D721Med (cell line): ENCODE results near the gene FBXO30.

Source experiments
- DNase-seq: peaks from one replicate; pipeline ENCODE4 v3.0.0; 2011; ENCODE audit warnings: low spot score; ENCODE audit not compliant: insufficient read length
- FAIRE-seq: peaks from 2 replicates; lab custom pipeline; 2011; peaks lifted over from hg19 to GRCh38; lab: Jason Lieb, UNC
- CTCF ChIP-seq: IDR thresholded peaks from 2 replicates; pipeline ENCODE4 v1.5.1; 2012; ENCODE audit warnings: mild to moderate bottlenecking, control low read depth; ENCODE audit not compliant: insufficient read depth; ENCODE audit errors: missing control alignments

Gene FBXO30

GRCh38 chr6:145836170-145836569 is 21.6 kb upstream of the FBXO30 start:
- FAIRE-seq (no peak), DNase-seq (no peak)

GRCh38 chr6:145830612-145831011 is 16.0 kb upstream of the FBXO30 start:
- no peak for DNase-seq
- no peak for FAIRE-seq
- TF ChIP-seq CTCF: no peak

More at GRCh38 chr6:145836170-145836569, 21.6 kb upstream of the FBXO30 start:
- no peak for TF ChIP-seq CTCF

- no peak for TF ChIP-seq CTCF
- FAIRE-seq (no peak), DNase-seq (no peak)
These were observed 15.4 kb upstream of the FBXO30 start for GRCh38 chr6:145829950-145830349.

- FAIRE-seq (no peak), DNase-seq (no peak)
- TF ChIP-seq CTCF: no peak
These were observed 14.5 kb upstream of the FBXO30 start for GRCh38 chr6:145829102-145829501.

- TF ChIP-seq CTCF: no peak
- FAIRE-seq (no peak), DNase-seq (no peak)
These were observed 9.7 kb upstream of the FBXO30 start for GRCh38 chr6:145824344-145824743.

- no peak for DNase-seq
- TF ChIP-seq CTCF: no peak
- no peak for FAIRE-seq
These were observed 8.8 kb upstream of the FBXO30 start for GRCh38 chr6:145823328-145823944.

- TF ChIP-seq CTCF: no peak
- DNase-seq (no peak), FAIRE-seq (no peak)
These were observed 7.9 kb upstream of the FBXO30 start for GRCh38 chr6:145822456-145822855.
